Astrocyte (in vitro differentiated cells and primary cell): ENCODE results near the gene LAMB4.

ENCODE experiments used
- EZH2 ChIP-seq: IDR thresholded peaks from 2 replicates; pipeline ENCODE4 v1.6.1; 2012; ENCODE audit warnings: mild to moderate bottlenecking, low read length, inconsistent platforms; ENCODE audit not compliant: insufficient read depth
- TF ChIP-seq, protein P1 (sequence below): IDR thresholded peaks from 2 replicates; pipeline ENCODE4 v1.5.1; 2011; ENCODE audit warnings: low read depth, mild to moderate bottlenecking, inconsistent platforms, low read length, moderate library complexity; ENCODE audit not compliant: insufficient read depth

DNA sequence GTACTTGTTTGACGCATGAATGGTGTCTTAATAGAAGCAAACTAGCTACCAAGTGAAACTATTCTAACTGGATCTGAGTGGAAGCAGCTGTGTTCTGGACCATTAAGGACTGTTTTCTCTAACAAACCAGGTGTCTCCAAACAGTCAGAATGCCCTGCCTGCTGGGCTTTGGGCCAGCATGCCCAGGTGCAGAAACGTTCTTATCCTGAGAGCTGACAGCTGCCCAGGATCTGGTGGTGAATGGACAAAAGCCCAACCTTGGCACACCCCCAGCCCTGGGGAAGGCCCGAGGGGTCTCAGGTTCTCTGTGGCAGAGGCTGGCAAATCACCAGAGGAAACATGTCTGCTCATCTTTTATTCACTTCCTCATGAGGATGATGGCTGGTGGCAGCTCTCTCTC lies 48.2 kb upstream of the LAMB4 start:
- TF ChIP-seq, protein P1, sequence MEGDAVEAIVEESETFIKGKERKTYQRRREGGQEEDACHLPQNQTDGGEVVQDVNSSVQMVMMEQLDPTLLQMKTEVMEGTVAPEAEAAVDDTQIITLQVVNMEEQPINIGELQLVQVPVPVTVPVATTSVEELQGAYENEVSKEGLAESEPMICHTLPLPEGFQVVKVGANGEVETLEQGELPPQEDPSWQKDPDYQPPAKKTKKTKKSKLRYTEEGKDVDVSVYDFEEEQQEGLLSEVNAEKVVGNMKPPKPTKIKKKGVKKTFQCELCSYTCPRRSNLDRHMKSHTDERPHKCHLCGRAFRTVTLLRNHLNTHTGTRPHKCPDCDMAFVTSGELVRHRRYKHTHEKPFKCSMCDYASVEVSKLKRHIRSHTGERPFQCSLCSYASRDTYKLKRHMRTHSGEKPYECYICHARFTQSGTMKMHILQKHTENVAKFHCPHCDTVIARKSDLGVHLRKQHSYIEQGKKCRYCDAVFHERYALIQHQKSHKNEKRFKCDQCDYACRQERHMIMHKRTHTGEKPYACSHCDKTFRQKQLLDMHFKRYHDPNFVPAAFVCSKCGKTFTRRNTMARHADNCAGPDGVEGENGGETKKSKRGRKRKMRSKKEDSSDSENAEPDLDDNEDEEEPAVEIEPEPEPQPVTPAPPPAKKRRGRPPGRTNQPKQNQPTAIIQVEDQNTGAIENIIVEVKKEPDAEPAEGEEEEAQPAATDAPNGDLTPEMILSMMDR, result no peak
- TF ChIP-seq EZH2, result no peak
